GM12878 (cell line): ENCODE measurements around the gene TRPM5. TPM values are rescaled to one million over a fixed set of nuclear protein-coding genes. Genes with fewer than 3 reads are reported as not detected.

ENCODE experiments used
- ATAC-seq: fragments of 200-7000 bp; cut with Tn5 transposase; 3 replicates; pipeline ENCODE4 v1.9.1; 2020; ENCODE audit warnings: mild to moderate bottlenecking, moderate library complexity
- BruUV-seq: library from RNA; stranded (reverse); fragments of 400-500 nt; replicated peaks from 2 replicates; lab custom pipeline; 2021; lab: Mats Ljungman, UMichigan
- CTCF ChIA-PET: fragments of 300-600 bp; sonication (Branson Sonifier 250); formaldehyde crosslinking; extraction: SDS; loops from one replicate; lab custom pipeline; 2021; ENCODE audit warnings: inconsistent platforms; lab: Yijun Ruan, JAX
- POLR2A ChIA-PET: fragments of 350-600 bp; formaldehyde crosslinking; extraction: SDS; loops from one replicate; lab custom pipeline; 2021; ENCODE audit warnings: inconsistent platforms; lab: Charles Lee
- RAD21 ChIA-PET: fragments of 300-600 bp; sonication (Branson Sonifier 250); formaldehyde crosslinking; loops from one replicate; lab custom pipeline; 2023; ENCODE audit warnings: antibody characterized with exemption; ENCODE audit not compliant: unreplicated experiment; lab: Charles Lee
- SMC1A ChIA-PET: fragments of 300-600 bp; sonication (Branson Sonifier 250); formaldehyde crosslinking; loops from one replicate; lab custom pipeline; 2023; ENCODE audit not compliant: unreplicated experiment, uncharacterized antibody; lab: Charles Lee
- DNase-seq: peaks from one replicate; pipeline ENCODE4 v3.0.0-alpha.2; 2011; ENCODE audit warnings: low read depth, low spot score
- FAIRE-seq: peaks from 3 replicates; lab custom pipeline; 2011; peaks lifted over from hg19 to GRCh38; lab: Jason Lieb, UNC
- H2AFZ ChIP-seq: 2 replicates; pipeline ENCODE4 v1.6.0; 2011; ENCODE audit warnings: low read depth, low read length, control low read depth; ENCODE audit not compliant: control insufficient read depth
- H3K27ac ChIP-seq: 2 replicates; pipeline ENCODE4 v1.5.1; 2011; ENCODE audit warnings: control low read depth; ENCODE audit not compliant: control insufficient read depth, insufficient read depth
- H3K27me3 ChIP-seq, 2 experiments: replicated peaks in 1 of 2; 2 replicates each; pipeline versions ENCODE4 v1.6.0 to v1.6.1; 2011; ENCODE audit warnings: low read length in 1 of 2; ENCODE audit not compliant: control insufficient read depth in 2 of 2, insufficient read depth in 2 of 2
- H3K36me3 ChIP-seq, 2 experiments: 2 replicates each; pipeline ENCODE4 v1.5.1; 2011; ENCODE audit warnings: low read length in 1 of 2; ENCODE audit not compliant: control insufficient read depth in 2 of 2, insufficient read depth in 2 of 2
- H3K4me1 ChIP-seq: 2 replicates; pipeline ENCODE4 v1.6.1; 2011; ENCODE audit warnings: mild to moderate bottlenecking, low read length, moderate library complexity, mixed read lengths; ENCODE audit not compliant: control insufficient read depth, insufficient read depth
- H3K4me2 ChIP-seq: 2 replicates; pipeline ENCODE4 v1.6.0; 2011; ENCODE audit warnings: control low read depth; ENCODE audit not compliant: control insufficient read depth, insufficient read depth
- H3K4me3 ChIP-seq: fragments of 200-600 bp; sonication (generic); 2 replicates; pipeline ENCODE4 v1.5.1; 2016
- H3K79me2 ChIP-seq: 2 replicates; pipeline ENCODE4 v1.6.0; 2011; ENCODE audit warnings: low read length; ENCODE audit not compliant: control insufficient read depth, insufficient read depth
- H3K9ac ChIP-seq: 2 replicates; pipeline ENCODE4 v1.8.0; 2011; ENCODE audit warnings: low read length, control low read depth, mixed read lengths; ENCODE audit not compliant: control insufficient read depth, insufficient read depth
- H3K9me3 ChIP-seq: replicated peaks from 3 replicates; pipeline ENCODE4 v1.5.1; 2011; ENCODE audit warnings: mild to moderate bottlenecking, low read length; ENCODE audit not compliant: control insufficient read depth, insufficient read depth
- H4K20me1 ChIP-seq: 2 replicates; pipeline ENCODE4 v1.6.0; 2011; ENCODE audit not compliant: control insufficient read depth, insufficient read depth
- BACH1 ChIP-seq: fragments of 450-650 bp; IDR thresholded peaks from 2 replicates; pipeline ENCODE4 v1.6.1; 2017; ENCODE audit warnings: mild to moderate bottlenecking, borderline replicate concordance
- BCLAF1 ChIP-seq: fragments of 450-650 bp; IDR thresholded peaks from 2 replicates; pipeline ENCODE4 v1.6.1; 2017; ENCODE audit warnings: antibody characterized with exemption, mild to moderate bottlenecking, moderate library complexity
- FOXM1 ChIP-seq: IDR thresholded peaks from 2 replicates; pipeline ENCODE4 v1.6.1; 2012; ENCODE audit warnings: low read depth, mild to moderate bottlenecking, inconsistent platforms, low read length, moderate library complexity
- KDM1A ChIP-seq: fragments of 200-600 bp; sonication (generic); IDR thresholded peaks from 2 replicates; pipeline ENCODE4 v1.6.1; 2016; ENCODE audit warnings: borderline replicate concordance
- MYC ChIP-seq: IDR thresholded peaks from 2 replicates; pipeline ENCODE4 v1.6.1; 2011; ENCODE audit warnings: mild to moderate bottlenecking, low read length, moderate library complexity, inconsistent platforms; ENCODE audit not compliant: insufficient read depth, insufficient replicate concordance, insufficient read length, severe bottlenecking
- RB1 ChIP-seq: fragments of 450-650 bp; formaldehyde crosslinking; IDR thresholded peaks from 2 replicates; pipeline ENCODE4 v1.6.1; 2017; ENCODE audit warnings: mild to moderate bottlenecking, borderline replicate concordance
- SMARCA5 ChIP-seq: fragments of 450-650 bp; IDR thresholded peaks from 2 replicates; pipeline ENCODE4 v1.6.1; 2017; ENCODE audit warnings: mild to moderate bottlenecking
- USF1 ChIP-seq: IDR thresholded peaks from 2 replicates; pipeline ENCODE4 v1.6.1; 2011; ENCODE audit warnings: borderline replicate concordance, low read depth, mild to moderate bottlenecking, moderate library complexity, mixed read lengths, low read length; ENCODE audit not compliant: insufficient read depth; ENCODE audit errors: extremely low read length
- YBX1 ChIP-seq: fragments of 450-650 bp; IDR thresholded peaks from 2 replicates; pipeline ENCODE4 v1.6.1; 2016; ENCODE audit warnings: antibody characterized with exemption
- ZNF217 ChIP-seq: fragments of 450-650 bp; IDR thresholded peaks from 2 replicates; pipeline ENCODE4 v1.6.1; 2017; ENCODE audit warnings: antibody characterized with exemption, mild to moderate bottlenecking
- WGBS: methylation state at CpG from one replicate; pipeline ENCODE4 v1.1.6; 2016; ENCODE audit warnings: low lambda C conversion rate; ENCODE audit not compliant: insufficient replicate concordance, insufficient coverage; ENCODE audit errors: missing lambda C conversion rate; 5-methylcytosine and 5-hydroxymethylcytosine counted together
- in situ Hi-C: fragments of 300-500 bp; cut with MboI; formaldehyde crosslinking; loops from 9 replicates; pipeline ENCODE4 v1.14.3; 2018; ENCODE audit warnings: mixed read lengths
- intact Hi-C: fragments of 100-400 bp; cut with micrococcal nuclease; formaldehyde crosslinking; loops from one replicate; pipeline ENCODE4 v1.14.2; 2022; ENCODE audit not compliant: unreplicated experiment
- polyA plus RNA-seq, 11 experiments: library from polyadenylated mRNA; depleted of rRNA in 4 of 11; unstranded in 6 of 11; stranded (reverse) in 5 of 11; fragments of >200 nt; fragmentation: Nextera tagmentation in 4 of 11; fragmentation: Illumina TruSeq in 1 of 11; extraction: Ambion mirVana in 4 of 11; extraction: Trizol in 1 of 11; gene quantifications; 1 replicate in 1 of 11; 2 replicates in 10 of 11; pipeline versions ENCODE4 v1.2.1 to v1.2.3, GENCODE V29; 2011 to 2016; ENCODE audit warnings: inconsistent platforms in 2 of 11, missing spikeins in 2 of 11, low read depth in 1 of 11
- total RNA-seq, 4 experiments: library from RNA; depleted of rRNA in 3 of 4; stranded (reverse); fragments of >200 nt in 3 of 4; fragmentation: Illumina TruSeq in 1 of 4; extraction: Trizol in 1 of 4; gene quantifications; 2 replicates each; pipeline versions ENCODE4 v1.2.1 to v1.2.3, GENCODE V29; 2013 to 2021

TRPM5 gene
- total and polyA plus RNA-seq, 10 of the 15 experiments (the other 5 are each of a cell fraction or from before 2014, with no cell fraction given): not detected

GRCh38 chr11:2442589-2442988 is 1.7 kb downstream of the TRPM5 start:
- DNase-seq: no peak
- peaks cover 2 to 7% of the 10 kb centered on the region in 2 experiments; a peak in 3 of 4 replicates for H3K27me3 ChIP-seq
- no peaks in the 10 kb centered on the region for H4K20me1 ChIP-seq
- no peak overlapping the region for H3K27ac ChIP-seq
- H2AFZ ChIP-seq: no peak overlapping the region
- intact Hi-C loops: no loop called here
- RAD21 ChIA-PET: no interaction called here
- no peak for FAIRE-seq
- BruUV-seq: no TSS peak
- H3K4me1 ChIP-seq: no peaks in the 10 kb centered on the region
- POLR2A ChIA-PET: no interaction called here
- WGBS: 48% methylated on average over 2 of the region's 2 CpGs
- no peak for TF ChIP-seq ZNF217
- no peak for TF ChIP-seq YBX1
- TF ChIP-seq USF1: no peak
- TF ChIP-seq SMARCA5: no peak
- no peak for TF ChIP-seq FOXM1
- no peak for TF ChIP-seq KDM1A
- TF ChIP-seq BACH1: no peak
- TF ChIP-seq BCLAF1: no peak
- TF ChIP-seq RB1: no peak
- TF ChIP-seq MYC: no peak
- no peaks in the 10 kb centered on the region for H3K36me3 ChIP-seq
- CTCF ChIA-PET: interaction anchor here (1.2 kb wide), 1 partner anchor 137 kb away, joined by 3 read pairs; no protein-coding TSS in a partner anchor
- no peak overlapping the region for H3K4me3 ChIP-seq
- H3K4me2 ChIP-seq: no peak overlapping the region
- H3K9me3 ChIP-seq: no peaks in the 10 kb centered on the region
- no peak for ATAC-seq
- in situ Hi-C loops: no loop called here
- SMC1A ChIA-PET: no interaction called here
- H3K9ac ChIP-seq: no peak overlapping the region
- no peaks in the 10 kb centered on the region for H3K79me2 ChIP-seq
